T-helper 1 cell treated with Interleukin-12 subunit alpha and Interleukin-12 subunit beta and Interleukin-4 antibody, amounts not matched to agents 30 μg/mL and 1 μg/mL, for 36 hours (primary cell): ENCODE results near the gene SUSD3.

Experiments
- H3K27ac Mint-ChIP-seq: one replicate; pipeline ENCODE4 v1.8.0; 2021; ENCODE audit warnings: mild to moderate bottlenecking, mixed read lengths
- H3K27me3 Mint-ChIP-seq: one replicate; pipeline ENCODE4 v1.8.0; 2021; ENCODE audit warnings: low read depth, mixed read lengths
- H3K36me3 Mint-ChIP-seq: one replicate; pipeline ENCODE4 v1.8.0; 2021; ENCODE audit warnings: low read depth, mixed read lengths
- H3K4me1 Mint-ChIP-seq: one replicate; pipeline ENCODE4 v1.8.0; 2021; ENCODE audit warnings: low read depth, mixed read lengths
- H3K4me3 Mint-ChIP-seq: one replicate; pipeline ENCODE4 v1.8.0; 2021; ENCODE audit warnings: mild to moderate bottlenecking, moderate library complexity, mixed read lengths
- H3K9me3 Mint-ChIP-seq: one replicate; pipeline ENCODE4 v1.8.0; 2021; ENCODE audit warnings: mixed read lengths

Gene SUSD3

DNA sequence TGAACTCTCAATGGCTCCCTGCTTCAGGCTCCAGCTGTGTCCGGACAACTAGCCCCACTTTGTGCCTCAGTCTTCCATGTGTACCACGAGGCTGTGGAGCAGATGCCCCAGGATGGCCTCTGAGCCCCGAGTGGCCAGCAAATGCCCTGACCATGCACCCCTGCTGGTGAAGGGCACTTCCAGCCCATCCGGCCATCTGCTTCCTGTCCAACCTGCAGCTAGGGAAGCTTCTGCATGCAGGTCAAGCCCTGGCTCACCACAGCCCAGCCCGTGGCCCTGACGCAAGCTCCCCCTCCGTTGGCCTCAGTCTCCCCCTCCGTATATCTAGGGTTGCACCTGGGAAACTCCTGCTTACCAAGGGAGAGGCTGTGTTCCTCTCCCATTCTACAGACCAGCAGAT lies 70.8 kb downstream of the SUSD3 start:
- no peaks in the 10 kb centered on the region for H3K9me3 Mint-ChIP-seq
- no peak overlapping the region for H3K27ac Mint-ChIP-seq
- H3K36me3 Mint-ChIP-seq: peaks cover 11% of the 10 kb centered on the region
- H3K4me1 Mint-ChIP-seq: peaks cover 51% of the 10 kb centered on the region
- no peaks in the 10 kb centered on the region for H3K27me3 Mint-ChIP-seq
- no peak overlapping the region for H3K4me3 Mint-ChIP-seq

DNA sequence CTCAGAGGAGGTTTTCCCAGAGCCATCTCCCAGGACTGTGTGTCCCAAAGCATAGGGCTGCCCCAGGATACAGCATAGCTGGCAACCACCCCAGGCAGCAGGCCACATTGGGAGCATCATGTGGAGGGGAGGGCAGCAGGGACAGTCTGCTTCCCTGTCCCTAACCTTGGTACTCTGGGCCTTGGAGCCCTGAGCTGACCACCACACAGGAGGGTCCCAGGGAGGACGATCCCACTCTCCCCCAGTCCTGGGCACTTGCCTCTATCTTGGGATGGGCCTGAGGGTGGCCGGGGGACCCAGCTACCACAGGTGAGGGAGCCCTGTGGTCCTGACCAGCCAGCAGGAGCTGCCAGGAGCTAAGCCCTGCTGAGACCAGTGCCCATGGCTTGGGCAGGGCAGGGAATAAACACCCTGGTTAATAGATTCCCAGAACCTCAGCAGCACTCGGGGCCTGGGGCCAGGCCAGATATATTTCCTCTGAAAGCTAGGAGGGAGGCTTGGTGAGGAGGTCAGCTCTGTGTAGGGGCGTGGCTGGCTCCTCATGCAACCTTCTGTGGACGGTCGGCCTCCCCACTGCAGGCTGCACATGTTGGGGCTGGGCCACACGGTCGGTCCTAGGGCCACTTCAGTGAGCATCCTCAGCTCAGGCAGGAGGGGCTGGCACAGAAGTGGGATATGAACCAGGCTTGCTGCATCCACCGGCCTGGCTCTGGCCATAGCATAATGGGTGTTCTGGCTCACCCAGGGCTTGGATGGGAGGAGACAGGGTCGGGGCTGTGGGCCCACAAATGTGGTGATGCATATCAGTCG lies 71.4 kb downstream of the SUSD3 start:
- H3K27me3 Mint-ChIP-seq: no peaks in the 10 kb centered on the region
- peaks cover 55% of the 10 kb centered on the region for H3K4me1 Mint-ChIP-seq
- peaks cover 11% of the 10 kb centered on the region for H3K36me3 Mint-ChIP-seq
- H3K27ac Mint-ChIP-seq: peak overlapping the region; percentile 67
- no peaks in the 10 kb centered on the region for H3K9me3 Mint-ChIP-seq
- H3K4me3 Mint-ChIP-seq: peak overlapping the region; percentile 44

DNA sequence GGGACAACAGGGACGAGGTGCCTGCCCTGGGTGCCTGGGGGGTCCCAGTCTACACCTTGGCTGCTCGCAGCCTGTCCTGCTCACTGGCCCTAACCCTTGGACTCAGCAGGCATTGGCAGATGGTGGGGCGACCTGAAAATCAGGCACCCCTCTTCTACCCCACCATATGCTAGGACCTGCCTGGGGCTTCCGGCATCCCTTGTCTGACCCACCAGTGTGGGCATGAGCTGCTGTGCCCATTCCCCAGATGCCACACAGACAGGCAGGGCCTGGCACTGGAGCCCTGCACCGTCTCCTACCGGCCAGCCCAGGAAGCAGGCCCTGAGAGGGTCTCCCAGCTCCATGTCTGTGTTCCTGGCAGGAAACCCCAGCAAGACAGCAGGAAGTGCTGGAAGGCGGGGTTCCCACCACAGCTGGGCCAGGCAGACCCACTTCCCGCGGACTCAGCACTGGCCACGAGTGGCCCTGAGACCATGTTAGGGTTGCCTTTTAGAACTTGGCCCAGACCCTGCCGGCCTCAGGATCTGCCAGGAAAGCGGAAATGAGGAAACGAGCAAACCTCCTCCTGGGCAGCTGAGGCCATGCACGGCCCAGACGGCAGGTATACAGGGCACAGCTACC lies 72.5 kb downstream of the SUSD3 start:
- no peak overlapping the region for H3K4me3 Mint-ChIP-seq
- H3K27ac Mint-ChIP-seq: peak overlapping the region; percentile 67
- H3K27me3 Mint-ChIP-seq: no peaks in the 10 kb centered on the region
- peaks cover 8% of the 10 kb centered on the region for H3K36me3 Mint-ChIP-seq
- no peaks in the 10 kb centered on the region for H3K9me3 Mint-ChIP-seq
- peaks cover 55% of the 10 kb centered on the region for H3K4me1 Mint-ChIP-seq

DNA sequence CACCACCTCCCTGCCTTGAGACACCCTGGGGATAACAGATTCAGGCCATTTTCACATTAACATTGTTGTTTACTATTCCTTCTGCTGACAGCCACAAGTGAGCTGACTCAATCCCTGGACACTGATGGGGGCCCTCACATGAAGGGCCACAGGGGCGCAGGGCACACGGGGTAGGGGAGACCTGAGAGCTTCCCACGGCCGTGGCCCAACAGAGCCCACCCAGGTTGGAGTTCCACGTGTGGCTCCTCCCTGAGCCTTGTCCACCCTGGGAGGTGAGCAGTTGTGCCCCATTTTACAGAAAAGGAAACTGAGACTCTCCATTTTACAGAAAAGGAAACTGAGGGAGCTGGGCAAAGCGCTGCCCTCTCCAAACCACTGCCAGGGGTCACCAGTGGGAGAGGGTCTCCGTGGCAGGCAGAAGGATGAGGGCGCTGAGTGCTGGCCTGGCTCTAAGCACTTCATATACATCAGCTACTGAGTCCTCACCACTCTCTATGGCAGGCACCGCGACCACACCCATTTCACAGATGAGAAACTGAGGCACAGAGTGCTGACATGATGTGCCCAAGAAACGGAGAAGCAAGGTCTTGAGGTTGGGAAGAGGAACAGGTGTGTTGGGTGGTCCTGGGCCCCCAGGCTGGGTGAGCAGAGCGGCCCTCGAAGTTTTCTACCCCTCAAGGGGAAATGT lies 73.2 kb downstream of the SUSD3 start:
- Mint-ChIP-seq H3K4me3 (peak overlapping the region; percentile 90), H3K27ac (peak overlapping the region; percentile 45), H3K9me3 (no peaks in the 10 kb centered on the region), H3K36me3 (peaks cover 6% of the 10 kb centered on the region), H3K27me3 (no peaks in the 10 kb centered on the region), H3K4me1 (peaks cover 51% of the 10 kb centered on the region)

DNA sequence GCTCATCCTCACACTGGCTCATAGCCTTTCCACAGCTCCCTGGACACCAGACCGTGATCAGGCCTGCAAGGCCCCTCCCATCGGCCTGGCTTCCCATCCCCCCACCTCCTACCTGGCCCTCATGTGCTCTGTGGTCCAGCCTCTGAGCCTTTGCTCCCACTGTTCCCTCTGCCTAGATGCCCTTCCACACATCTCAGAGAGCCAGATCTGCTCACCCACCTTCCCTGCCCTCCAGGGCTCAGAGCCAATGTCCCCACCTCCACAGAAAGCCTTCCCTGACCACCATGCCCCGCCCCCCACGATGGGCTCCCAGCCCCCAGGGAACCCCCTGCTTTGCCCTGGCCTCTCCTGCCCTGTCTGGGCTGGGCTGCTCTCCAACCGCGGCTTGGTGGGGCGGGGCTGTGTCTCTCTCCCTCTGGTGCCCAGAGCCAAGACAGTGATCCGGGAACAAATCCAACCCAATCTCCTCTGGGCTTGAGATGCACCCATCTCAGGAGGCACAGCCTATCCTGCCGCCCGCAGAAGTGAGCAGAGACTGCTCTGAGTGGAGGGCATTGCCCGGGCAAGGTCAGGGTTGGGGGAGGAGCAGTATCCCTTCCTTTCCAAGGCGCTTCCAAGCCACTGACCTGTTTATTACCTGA lies 73.9 kb downstream of the SUSD3 start:
- Mint-ChIP-seq H3K27ac (peak overlapping the region; percentile 92), H3K9me3 (no peaks in the 10 kb centered on the region), H3K27me3 (no peaks in the 10 kb centered on the region), H3K4me3 (peak overlapping the region; percentile 90), H3K4me1 (peaks cover 45% of the 10 kb centered on the region), H3K36me3 (peaks cover 6% of the 10 kb centered on the region)

DNA sequence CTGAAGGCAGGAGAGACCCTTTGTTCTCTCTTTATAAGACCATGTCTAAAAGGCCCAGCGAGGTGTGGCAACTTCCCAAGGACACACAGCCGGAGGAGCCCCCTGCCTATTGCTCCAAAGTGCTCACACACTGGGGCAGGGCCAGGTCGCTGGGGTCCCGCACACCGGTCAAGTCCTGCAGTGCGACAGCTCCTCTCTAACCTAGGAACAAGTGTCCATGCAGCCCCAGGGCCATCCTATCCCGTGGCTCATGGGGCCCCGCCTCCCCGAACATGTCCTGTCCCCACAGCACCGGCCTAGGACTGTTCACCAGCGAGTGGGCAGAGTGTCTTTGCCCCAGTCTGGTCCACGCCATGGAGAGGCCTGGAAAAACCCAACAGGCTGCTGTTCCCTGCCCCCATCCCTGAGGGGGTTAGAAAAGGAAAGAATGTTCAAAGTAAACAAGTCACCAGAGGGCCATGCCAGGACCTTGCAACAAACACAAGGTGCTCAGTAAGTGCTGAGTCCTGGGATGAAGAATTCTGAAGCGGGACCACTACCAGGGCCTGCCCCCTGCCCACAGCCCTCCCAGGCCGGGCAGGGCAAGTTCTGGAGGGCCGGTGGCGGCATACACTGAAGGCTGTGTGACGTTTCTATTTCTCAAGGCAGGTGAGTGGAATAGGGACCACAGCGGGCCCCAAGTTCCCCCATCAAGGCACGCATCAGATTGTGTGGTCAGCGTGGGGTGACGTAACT lies 74.6 kb downstream of the SUSD3 start:
- Mint-ChIP-seq H3K4me3 (peak overlapping the region; percentile 90), H3K4me1 (peaks cover 49% of the 10 kb centered on the region), H3K36me3 (peaks cover 6% of the 10 kb centered on the region), H3K27me3 (no peaks in the 10 kb centered on the region), H3K27ac (peak overlapping the region; percentile 92), H3K9me3 (no peaks in the 10 kb centered on the region)

DNA sequence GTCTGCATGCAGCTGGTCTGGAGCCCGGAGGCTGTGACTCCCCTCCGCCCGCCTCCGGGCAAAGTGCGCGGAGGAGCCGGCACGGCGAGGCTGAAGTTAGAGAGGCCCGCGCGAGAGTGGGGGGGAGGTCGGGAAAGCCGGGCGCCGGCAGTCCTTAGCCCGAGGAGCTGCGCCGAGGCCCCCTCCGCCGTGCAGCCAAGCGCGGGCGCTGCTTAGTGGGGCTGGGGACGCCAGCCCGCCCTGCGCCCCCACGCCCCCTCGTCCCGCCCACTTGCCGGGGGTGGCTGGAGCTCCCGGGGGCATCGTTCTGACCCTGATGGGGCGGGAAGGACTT lies 75.1 kb downstream of the SUSD3 start:
- Mint-ChIP-seq H3K4me3 (peak overlapping the region; percentile 90), H3K36me3 (peaks cover 4% of the 10 kb centered on the region), H3K27ac (peak overlapping the region; percentile 92), H3K9me3 (peaks cover 4% of the 10 kb centered on the region), H3K27me3 (no peaks in the 10 kb centered on the region), H3K4me1 (peaks cover 51% of the 10 kb centered on the region)

DNA sequence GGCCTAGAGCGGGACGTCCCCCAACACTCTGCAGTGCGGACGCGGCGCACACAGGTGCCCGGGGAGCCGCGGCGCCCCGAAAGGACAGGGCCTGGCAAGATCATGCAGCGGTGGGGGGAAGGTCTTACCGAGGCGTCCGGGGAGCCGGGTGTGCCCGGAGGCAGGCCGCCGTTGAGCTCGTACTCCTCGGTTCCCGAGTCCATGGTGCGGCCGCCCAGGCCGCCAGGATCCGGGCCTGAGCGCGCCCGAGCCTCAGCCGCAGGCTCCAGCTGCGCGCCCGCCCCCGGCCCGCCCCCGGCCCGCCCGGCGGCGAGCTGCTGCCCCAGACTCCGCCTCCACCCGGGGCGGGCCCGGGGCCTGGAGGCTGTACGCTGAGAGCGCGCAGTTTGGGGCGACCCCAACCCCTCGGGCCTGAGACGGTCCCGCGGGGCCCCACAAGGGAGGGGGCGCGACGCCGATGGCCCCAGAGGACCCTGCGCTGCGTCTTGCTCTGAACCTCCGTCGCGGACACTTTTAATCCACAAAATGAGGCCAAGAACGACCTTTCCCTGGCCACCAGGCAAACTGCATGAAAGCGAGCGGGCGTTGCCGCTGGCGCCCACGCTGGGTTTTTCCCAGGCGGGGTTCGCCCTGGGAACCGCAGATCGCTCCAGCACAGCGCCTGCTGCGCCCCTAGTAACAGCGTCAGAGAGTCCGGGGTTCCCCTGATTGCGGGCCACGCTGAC lies 75.7 kb downstream of the SUSD3 start, which contains the start of gene NINJ1:
NINJ1 (minus strand) TSS at position 237 of the 725 bp plus-strand sequence; CDS start at position 203, 34 bp downstream.
- Mint-ChIP-seq H3K4me1 (peaks cover 50% of the 10 kb centered on the region), H3K4me3 (peak within 1 kb of the TSS; percentile 90), H3K9me3 (peaks cover 4% of the 10 kb centered on the region), H3K27me3 (no peaks in the 10 kb centered on the region), H3K27ac (peak within 1 kb of the TSS; percentile 92), H3K36me3 (peaks cover 3% of the 10 kb centered on the region)
